GM12875 (cell line): ENCODE results near the gene DLL3.

ENCODE experiments used
- H3K4me3 ChIP-seq: one replicate; pipeline ENCODE4 v1.5.1; 2011; ENCODE audit warnings: low read depth, low read length, control low read depth
- TF ChIP-seq, protein P1 (sequence below): IDR thresholded peaks from 2 replicates; pipeline ENCODE4 v1.5.1; 2011; ENCODE audit warnings: low read depth, mild to moderate bottlenecking, control low read depth, inconsistent platforms, low read length, moderate library complexity, borderline replicate concordance; ENCODE audit not compliant: insufficient read depth

DLL3 gene

GRCh38 chr19:39542206-39542605, 43.5 kb downstream of the DLL3 start:
- TF ChIP-seq, protein P1, sequence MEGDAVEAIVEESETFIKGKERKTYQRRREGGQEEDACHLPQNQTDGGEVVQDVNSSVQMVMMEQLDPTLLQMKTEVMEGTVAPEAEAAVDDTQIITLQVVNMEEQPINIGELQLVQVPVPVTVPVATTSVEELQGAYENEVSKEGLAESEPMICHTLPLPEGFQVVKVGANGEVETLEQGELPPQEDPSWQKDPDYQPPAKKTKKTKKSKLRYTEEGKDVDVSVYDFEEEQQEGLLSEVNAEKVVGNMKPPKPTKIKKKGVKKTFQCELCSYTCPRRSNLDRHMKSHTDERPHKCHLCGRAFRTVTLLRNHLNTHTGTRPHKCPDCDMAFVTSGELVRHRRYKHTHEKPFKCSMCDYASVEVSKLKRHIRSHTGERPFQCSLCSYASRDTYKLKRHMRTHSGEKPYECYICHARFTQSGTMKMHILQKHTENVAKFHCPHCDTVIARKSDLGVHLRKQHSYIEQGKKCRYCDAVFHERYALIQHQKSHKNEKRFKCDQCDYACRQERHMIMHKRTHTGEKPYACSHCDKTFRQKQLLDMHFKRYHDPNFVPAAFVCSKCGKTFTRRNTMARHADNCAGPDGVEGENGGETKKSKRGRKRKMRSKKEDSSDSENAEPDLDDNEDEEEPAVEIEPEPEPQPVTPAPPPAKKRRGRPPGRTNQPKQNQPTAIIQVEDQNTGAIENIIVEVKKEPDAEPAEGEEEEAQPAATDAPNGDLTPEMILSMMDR = no peak
- H3K4me3 ChIP-seq = no peak overlapping the region

DNA sequence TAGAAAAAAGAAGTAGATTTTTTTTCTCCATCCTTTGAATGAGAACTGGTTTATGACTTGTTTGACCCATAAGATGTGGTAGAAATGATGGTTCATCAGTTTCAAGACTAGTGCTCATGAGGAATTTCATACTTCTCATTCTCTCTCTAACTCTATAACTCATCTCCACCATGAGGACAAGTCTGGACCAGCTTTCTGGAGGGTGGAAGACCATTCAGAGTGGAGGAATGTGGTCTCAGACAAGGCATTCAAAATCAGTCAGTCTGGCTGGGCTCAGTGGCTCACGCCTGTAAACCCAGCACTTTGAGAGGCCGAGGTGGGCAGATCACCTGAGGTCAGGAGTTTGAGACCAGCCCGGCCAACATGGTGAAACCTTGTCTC, 44.7 kb downstream of the DLL3 start:
- TF ChIP-seq, protein P1 = no peak
- no peak overlapping the region for H3K4me3 ChIP-seq

GRCh38 chr19:39544226-39544903, 45.6 kb downstream of the DLL3 start:
- TF ChIP-seq, protein P1 = no peak
- H3K4me3 ChIP-seq = no peak overlapping the region

- TF ChIP-seq, protein P1 = no peak
- H3K4me3 ChIP-seq = no peak overlapping the region
Measured at GRCh38 chr19:39544911-39545310, 46.2 kb downstream of the DLL3 start.

GRCh38 chr19:39546599-39546998, 47.9 kb downstream of the DLL3 start:
- H3K4me3 ChIP-seq = no peak overlapping the region
- TF ChIP-seq, protein P1 = no peak

GRCh38 chr19:39550197-39550596, 51.5 kb downstream of the DLL3 start:
- H3K4me3 ChIP-seq = no peak overlapping the region
- TF ChIP-seq, protein P1 = no peak

- TF ChIP-seq, protein P1 = no peak
- no peak overlapping the region for H3K4me3 ChIP-seq
Measured at GRCh38 chr19:39553082-39553652, 54.4 kb downstream of the DLL3 start.
